GM19193 (cell line): ENCODE results near the gene CRHR2.

Experiments used
- POLR2A ChIP-seq: IDR thresholded peaks from 4 replicates; pipeline ENCODE4 v1.6.1; 2011; ENCODE audit not compliant: insufficient read depth, insufficient read length; ENCODE audit errors: extremely low read depth

Gene CRHR2

GRCh38 chr7:30682212-30683083 lies at the start of gene CRHR2:
Gene CRHR2 (minus strand): TSS chr7:30682456. CDS start chr7:30682280, 176 bp downstream.
- TF ChIP-seq POLR2A, result no peak

GRCh38 chr7:30731581-30731980 lies 49.3 kb upstream of the CRHR2 start:
- TF ChIP-seq POLR2A, result no peak

- TF ChIP-seq POLR2A, result no peak
These were observed 48.7 kb upstream of the CRHR2 start for GRCh38 chr7:30730996-30731395.

- TF ChIP-seq POLR2A, result no peak
These were observed 47.8 kb upstream of the CRHR2 start for GRCh38 chr7:30730097-30730496.

- no peak for TF ChIP-seq POLR2A
These were observed 47.4 kb upstream of the CRHR2 start for GRCh38 chr7:30729642-30730041.

GRCh38 chr7:30728591-30729100 lies 46.4 kb upstream of the CRHR2 start:
- no peak for TF ChIP-seq POLR2A

GRCh38 chr7:30727061-30727945 lies 45.0 kb upstream of the CRHR2 start:
- TF ChIP-seq POLR2A, result no peak

- no peak for TF ChIP-seq POLR2A
These were observed 44.2 kb upstream of the CRHR2 start for GRCh38 chr7:30726296-30727006.

GRCh38 chr7:30723776-30724175 lies 41.5 kb upstream of the CRHR2 start:
- TF ChIP-seq POLR2A, result no peak

GRCh38 chr7:30722671-30723070 lies 40.4 kb upstream of the CRHR2 start:
- TF ChIP-seq POLR2A, result no peak

- TF ChIP-seq POLR2A, result no peak
These were observed 39.9 kb upstream of the CRHR2 start for GRCh38 chr7:30722187-30722586.

- TF ChIP-seq POLR2A, result no peak
These were observed 39.0 kb upstream of the CRHR2 start for GRCh38 chr7:30721211-30721610.

- TF ChIP-seq POLR2A, result no peak
These were observed 34.9 kb upstream of the CRHR2 start for GRCh38 chr7:30717181-30717580.

- no peak for TF ChIP-seq POLR2A
These were observed 31.9 kb upstream of the CRHR2 start for GRCh38 chr7:30714129-30714528.

- no peak for TF ChIP-seq POLR2A
These were observed 31.1 kb upstream of the CRHR2 start for GRCh38 chr7:30713392-30713791.
